HepG2 (cell line): Measurements from ENCODE around the gene BEAN1. TPM values are rescaled to one million over a fixed set of nuclear protein-coding genes. Genes with fewer than 3 reads are reported as not detected.

Experiments used
- ATAC-seq: fragments of 200-7000 bp; cut with Tn5 transposase; 3 replicates; pipeline ENCODE4 v1.9.1; 2020; ENCODE audit warnings: mild to moderate bottlenecking, moderate library complexity
- BruUV-seq: library from RNA; stranded (reverse); fragments of 400-500 nt; replicated peaks from 2 replicates; lab custom pipeline; 2021; lab: Mats Ljungman, UMichigan
- CTCF ChIA-PET: fragments of 300-600 bp; formaldehyde crosslinking; extraction: SDS; loops from one replicate; lab custom pipeline; 2021; ENCODE audit warnings: low total read pairs, inconsistent platforms, low intra/inter-chr PET ratio; lab: Yijun Ruan, JAX
- POLR2A ChIA-PET: fragments of 350-600 bp; sonication (Branson Sonifier 250); formaldehyde crosslinking; loops from one replicate; lab custom pipeline; 2020; ENCODE audit warnings: antibody characterized with exemption, inconsistent platforms; lab: Yijun Ruan, JAX
- DNase-seq: peaks from one replicate; pipeline ENCODE4 v3.0.0-alpha.2; 2015; ENCODE audit warnings: low spot score
- FAIRE-seq: peaks from 3 replicates; lab custom pipeline; 2011; peaks lifted over from hg19 to GRCh38; lab: Jason Lieb, UNC
- H2AFZ ChIP-seq: one replicate; pipeline ENCODE4 v1.6.1; 2011; ENCODE audit warnings: low read length, inconsistent platforms
- H3K27ac ChIP-seq: fragments of 300-600 bp; 3 replicates; pipeline ENCODE4 v1.8.0; 2011; ENCODE audit warnings: mixed run types, mild to moderate bottlenecking, mixed read lengths, low read length, inconsistent platforms; ENCODE audit not compliant: insufficient read depth; ENCODE audit errors: extremely low read length
- H3K27me3 ChIP-seq, 2 experiments: fragments of 200-600 bp in 1 of 2; 2 replicates in 1 of 2; 3 replicates in 1 of 2; pipeline versions ENCODE4 v1.6.0 to v1.8.0; 2011; ENCODE audit warnings: low read length in 2 of 2, mild to moderate bottlenecking in 2 of 2, moderate library complexity in 2 of 2, inconsistent platforms in 1 of 2; ENCODE audit not compliant: insufficient read depth in 2 of 2, control insufficient read depth in 1 of 2
- H3K36me3 ChIP-seq, 2 experiments: fragments of 200-600 bp in 1 of 2; replicated peaks in 1 of 2; 2 replicates in 1 of 2; 3 replicates in 1 of 2; pipeline versions ENCODE4 v1.5.1 to v1.8.0; 2011; ENCODE audit warnings: low read length in 2 of 2, inconsistent platforms in 1 of 2; ENCODE audit not compliant: insufficient read depth in 2 of 2, control insufficient read depth in 1 of 2
- H3K4me1 ChIP-seq: 2 replicates; pipeline ENCODE4 v1.5.1; 2012; ENCODE audit warnings: low read length, inconsistent platforms; ENCODE audit not compliant: insufficient read depth
- H3K4me2 ChIP-seq: 2 replicates; pipeline ENCODE4 v1.6.0; 2011; ENCODE audit warnings: low read depth, low read length, inconsistent platforms
- H3K4me3 ChIP-seq, 3 experiments: fragments of 200-600 bp in 1 of 3; sonication (generic), shearing (Covaris generic) in 1 of 3; replicated peaks in 1 of 3; 2 replicates each; pipeline ENCODE4 v1.5.1; 2011 to 2016; ENCODE audit warnings: low read length in 3 of 3, inconsistent platforms in 2 of 3, low read depth in 2 of 3, mild to moderate bottlenecking in 2 of 3, control low read depth in 1 of 3, mixed read lengths in 1 of 3; ENCODE audit not compliant: insufficient read depth in 1 of 3
- H3K79me2 ChIP-seq: one replicate; pipeline ENCODE4 v1.6.1; 2011; ENCODE audit warnings: low read length, inconsistent platforms; ENCODE audit not compliant: insufficient read depth
- H3K9ac ChIP-seq: 2 replicates; pipeline ENCODE4 v1.6.0; 2011; ENCODE audit warnings: mild to moderate bottlenecking, low read depth, low read length, inconsistent platforms; ENCODE audit not compliant: insufficient read depth
- H3K9me3 ChIP-seq: 2 replicates; pipeline ENCODE4 v1.5.1; 2012; ENCODE audit warnings: mild to moderate bottlenecking, low read length
- H4K20me1 ChIP-seq: 2 replicates; pipeline ENCODE4 v1.6.0; 2011; ENCODE audit warnings: inconsistent platforms, mild to moderate bottlenecking, low read length, moderate library complexity; ENCODE audit not compliant: insufficient read depth
- CBX2 ChIP-seq, 2 experiments: fragments of 200-600 bp in 1 of 2; sonication (generic); formaldehyde crosslinking in 1 of 2; IDR thresholded peaks; 2 replicates each; pipeline versions ENCODE4 v1.7.0 to v1.8.1; 2018 to 2022; ENCODE audit warnings: low read depth in 2 of 2, low read length in 1 of 2, mild to moderate bottlenecking in 1 of 2, missing genetic modification reagents in 1 of 2
- HES4 ChIP-seq: sonication (generic); formaldehyde crosslinking; IDR thresholded peaks from 2 replicates; pipeline ENCODE4 v1.9.0; 2021; ENCODE audit warnings: mild to moderate bottlenecking, missing genetic modification reagents, borderline replicate concordance
- HHEX ChIP-seq: IDR thresholded peaks from 2 replicates; pipeline ENCODE4 v1.6.1; 2016; ENCODE audit warnings: control low read depth
- THYN1 ChIP-seq: sonication (generic); formaldehyde crosslinking; IDR thresholded peaks from 2 replicates; pipeline ENCODE4 v1.8.1; 2023; ENCODE audit warnings: low read depth, mild to moderate bottlenecking, moderate library complexity, missing genetic modification reagents, borderline replicate concordance
- ZFP37 ChIP-seq: sonication (generic); formaldehyde crosslinking; IDR thresholded peaks from 2 replicates; pipeline ENCODE4 v1.4.0; 2020; ENCODE audit warnings: missing genetic modification reagents, borderline replicate concordance
- ZFP82 ChIP-seq: sonication (generic); formaldehyde crosslinking; IDR thresholded peaks from 2 replicates; pipeline ENCODE4 v1.5.1; 2020; ENCODE audit warnings: mild to moderate bottlenecking, missing genetic modification reagents, borderline replicate concordance
- ZNF296 ChIP-seq: sonication (generic); formaldehyde crosslinking; conservative IDR thresholded peaks from 2 replicates; pipeline ENCODE4 v1.5.0; 2020; ENCODE audit warnings: mild to moderate bottlenecking, missing genetic modification reagents
- ZNF543 ChIP-seq: sonication (generic); formaldehyde crosslinking; IDR thresholded peaks from 2 replicates; pipeline ENCODE4 v1.4.0; 2020; ENCODE audit warnings: mild to moderate bottlenecking, missing genetic modification reagents
- ZNF546 ChIP-seq: sonication (generic); formaldehyde crosslinking; conservative IDR thresholded peaks from 2 replicates; pipeline ENCODE4 v1.8.1; 2023; ENCODE audit warnings: mild to moderate bottlenecking, missing genetic modification reagents
- ZNF816 ChIP-seq: sonication (generic); formaldehyde crosslinking; IDR thresholded peaks from 2 replicates; pipeline ENCODE4 v1.8.0; 2022; ENCODE audit warnings: missing genetic modification reagents, mild to moderate bottlenecking, borderline replicate concordance
- ZSCAN30 ChIP-seq: sonication (generic); formaldehyde crosslinking; IDR thresholded peaks from 2 replicates; pipeline ENCODE4 v1.5.0; 2020; ENCODE audit warnings: mild to moderate bottlenecking, missing genetic modification reagents
- WGBS: methylation state at CpG from one replicate; pipeline ENCODE4 v1.1.6; 2017; ENCODE audit warnings: low lambda C conversion rate; 5-methylcytosine and 5-hydroxymethylcytosine counted together
- in situ Hi-C: cut with HindIII; loops from 2 replicates; pipeline ENCODE4 v1.10.0; 2017; ENCODE audit warnings: low pct_unique_long_range_greater_than_20kb; ENCODE audit not compliant: extremely low pct_ligation_motif_present
- intact Hi-C: fragments of 100-400 bp; cut with micrococcal nuclease; formaldehyde crosslinking; loops from one replicate; pipeline ENCODE4 v1.10.0; 2022; ENCODE audit not compliant: unreplicated experiment
- polyA plus RNA-seq, 8 experiments: library from polyadenylated mRNA; depleted of rRNA in 3 of 8; stranded (reverse) in 7 of 8; unstranded in 1 of 8; fragments of >200 nt; fragmentation: Illumina TruSeq in 4 of 8; extraction: Trizol in 4 of 8; gene quantifications; 2 replicates each; pipeline versions ENCODE4 v1.2.1 to v1.2.3, GENCODE V29; 2011 to 2016; ENCODE audit warnings: low read depth in 4 of 8, missing spikeins in 1 of 8, mixed read lengths in 1 of 8; ENCODE audit not compliant: insufficient read depth in 1 of 8
- total RNA-seq, 5 experiments: library from RNA; depleted of rRNA; stranded (reverse); fragments of >200 nt; fragmentation: Illumina TruSeq; extraction: Trizol; gene quantifications; 2 replicates each; pipeline ENCODE4 v1.2.3, GENCODE V29; 2016; ENCODE audit warnings: low read depth in 1 of 5
- TF ChIP-seq, protein P1 (sequence below): sonication (generic); formaldehyde crosslinking; IDR thresholded peaks from 2 replicates; pipeline ENCODE4 v1.9.0; 2021; ENCODE audit warnings: missing genetic modification reagents, borderline replicate concordance
- TF ChIP-seq, protein P2 (sequence below): sonication (generic); formaldehyde crosslinking; IDR thresholded peaks from 2 replicates; pipeline ENCODE4 v1.4.0; 2020; ENCODE audit warnings: mild to moderate bottlenecking, missing genetic modification reagents
- TF ChIP-seq, protein P3 (sequence below): IDR thresholded peaks from 2 replicates; pipeline ENCODE4 v1.6.1; 2016; ENCODE audit warnings: low read depth, borderline replicate concordance

The BEAN1 gene
- total and polyA plus RNA-seq, 2 of the 13 experiments (the other 11 are each of a cell fraction or from before 2014, with no cell fraction given), result 0.53 to 1.4 TPM

DNA sequence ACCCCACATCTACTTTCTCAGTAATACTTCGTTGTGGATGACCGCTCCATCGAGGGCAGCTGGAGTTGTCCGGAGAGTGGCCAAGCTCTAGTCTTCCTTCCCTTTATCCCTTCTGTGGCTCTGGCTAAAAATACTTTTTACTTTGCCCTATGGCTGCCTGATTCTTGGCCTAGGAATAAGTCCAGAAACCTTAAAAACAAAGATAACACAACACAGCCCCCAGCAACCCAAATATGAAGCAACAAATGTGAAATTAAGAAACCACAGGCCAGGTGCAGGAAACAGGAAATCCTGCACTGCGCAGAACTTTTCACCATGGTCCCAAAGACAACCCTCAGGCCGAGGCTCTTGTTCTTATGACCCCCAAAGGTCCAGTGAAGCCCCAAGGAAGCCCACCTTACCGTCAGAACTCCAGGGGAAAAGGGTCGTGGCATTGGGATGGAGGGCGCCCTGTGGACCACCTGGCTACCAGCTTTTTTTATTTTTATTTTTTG lies 96.8 kb downstream of the BEAN1 start:
- WGBS, result 92% methylated on average over 9 of the region's 9 CpGs
- peaks cover 8% of the 10 kb centered on the region for H3K4me1 ChIP-seq
- no peak overlapping the region for H3K4me3 ChIP-seq
- H3K79me2 ChIP-seq, result no peaks in the 10 kb centered on the region
- no peak overlapping the region for H3K27ac ChIP-seq
- H4K20me1 ChIP-seq, result no peaks in the 10 kb centered on the region
- ChIA-PET POLR2A (no interaction called here), CTCF (no interaction called here)
- ATAC-seq, result no peak
- intact Hi-C loops, result no loop called here
- H3K4me2 ChIP-seq, result no peak overlapping the region
- BruUV-seq, result no TSS peak
- TF ChIP-seq ZSCAN30 (CRISPR knock-in tag), result no peak
- TF ChIP-seq CBX2 (IDR thresholded peaks at IDR 0.05; ENCODE audit: low read depth, low read length), result no peak
- no peak for TF ChIP-seq CBX2 (CRISPR knock-in tag; IDR thresholded peaks at IDR 0.05; ENCODE audit: low read depth)
- no peak for TF ChIP-seq HHEX
- TF ChIP-seq ZNF296 (CRISPR knock-in tag), result no peak
- no peak for TF ChIP-seq THYN1
- TF ChIP-seq ZFP82 (CRISPR knock-in tag), result no peak
- TF ChIP-seq, protein P1, sequence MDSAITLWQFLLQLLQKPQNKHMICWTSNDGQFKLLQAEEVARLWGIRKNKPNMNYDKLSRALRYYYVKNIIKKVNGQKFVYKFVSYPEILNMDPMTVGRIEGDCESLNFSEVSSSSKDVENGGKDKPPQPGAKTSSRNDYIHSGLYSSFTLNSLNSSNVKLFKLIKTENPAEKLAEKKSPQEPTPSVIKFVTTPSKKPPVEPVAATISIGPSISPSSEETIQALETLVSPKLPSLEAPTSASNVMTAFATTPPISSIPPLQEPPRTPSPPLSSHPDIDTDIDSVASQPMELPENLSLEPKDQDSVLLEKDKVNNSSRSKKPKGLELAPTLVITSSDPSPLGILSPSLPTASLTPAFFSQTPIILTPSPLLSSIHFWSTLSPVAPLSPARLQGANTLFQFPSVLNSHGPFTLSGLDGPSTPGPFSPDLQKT (CRISPR knock-in tag), result no peak
- TF ChIP-seq ZFP37 (CRISPR knock-in tag), result no peak
- no peak for TF ChIP-seq ZNF546 (CRISPR knock-in tag)
- TF ChIP-seq, protein P2, sequence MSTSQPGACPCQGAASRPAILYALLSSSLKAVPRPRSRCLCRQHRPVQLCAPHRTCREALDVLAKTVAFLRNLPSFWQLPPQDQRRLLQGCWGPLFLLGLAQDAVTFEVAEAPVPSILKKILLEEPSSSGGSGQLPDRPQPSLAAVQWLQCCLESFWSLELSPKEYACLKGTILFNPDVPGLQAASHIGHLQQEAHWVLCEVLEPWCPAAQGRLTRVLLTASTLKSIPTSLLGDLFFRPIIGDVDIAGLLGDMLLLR, result no peak
- TF ChIP-seq, protein P3, sequence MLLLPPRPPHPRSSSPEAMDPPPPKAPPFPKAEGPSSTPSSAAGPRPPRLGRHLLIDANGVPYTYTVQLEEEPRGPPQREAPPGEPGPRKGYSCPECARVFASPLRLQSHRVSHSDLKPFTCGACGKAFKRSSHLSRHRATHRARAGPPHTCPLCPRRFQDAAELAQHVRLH (CRISPR knock-in tag), result no peak
- TF ChIP-seq ZNF543, result no peak
- TF ChIP-seq HES4 (CRISPR knock-in tag), result no peak
- no peak for TF ChIP-seq ZNF816 (CRISPR knock-in tag)
- H3K36me3 ChIP-seq, result peaks cover 12 to 26% of the 10 kb centered on the region in 2 experiments
- in situ Hi-C loops, result no loop called here
- no peak overlapping the region for H3K9ac ChIP-seq
- H3K9me3 ChIP-seq, result no peaks in the 10 kb centered on the region
- no peak for DNase-seq
- no peak for FAIRE-seq
- H2AFZ ChIP-seq, result no peak overlapping the region
- no peaks in the 10 kb centered on the region for H3K27me3 ChIP-seq
